Esophagus squamous epithelium (tissue), 5 donors: Measurements from ENCODE around the gene ATP6V1D. TPM values are rescaled to one million over a fixed set of nuclear protein-coding genes. Genes with fewer than 3 reads are reported as not detected.

Experiments
- DNase-seq: peaks from one replicate; lab custom pipeline; 2025; lab: John Stamatoyannopoulos, UW
- H3K27ac ChIP-seq, 4 donors: fragments of 200-600 bp; sonication (generic); one replicate each; pipeline ENCODE4 v1.5.1; 2016 to 2019; ENCODE audit warnings: mild to moderate bottlenecking in 1 of 4
- H3K27me3 ChIP-seq, 4 donors: fragments of 200-600 bp; sonication (generic); 1 replicate in 3 of 4; 2 replicates in 1 of 4; pipeline versions ENCODE4 v1.5.1 to v1.6.0; 2017 to 2021; ENCODE audit warnings: antibody characterized with exemption in 1 of 4
- H3K36me3 ChIP-seq, 3 donors: fragments of 200-600 bp; sonication (generic); one replicate each; pipeline ENCODE4 v1.5.1; 2016 to 2019
- H3K4me1 ChIP-seq, 3 donors: fragments of 200-600 bp; sonication (generic); one replicate each; pipeline ENCODE4 v1.5.1; 2017 to 2019
- H3K4me3 ChIP-seq, 4 donors: fragments of 200-600 bp; sonication (generic); 1 replicate in 3 of 4; 2 replicates in 1 of 4; pipeline ENCODE4 v1.5.1; 2016 to 2019; ENCODE audit warnings: mild to moderate bottlenecking in 2 of 4, moderate library complexity in 1 of 4
- H3K9me3 ChIP-seq, 3 donors: fragments of 200-600 bp; sonication (generic); one replicate each; pipeline ENCODE4 v1.5.1; 2016 to 2019
- CTCF ChIP-seq, 6 experiments: fragments of 450-650 bp in 4 of 6; fragments of 200-600 bp in 2 of 6; sonication (generic) in 2 of 6; IDR thresholded peaks; one replicate each; pipeline ENCODE4 v1.5.1; 2016 to 2019; ENCODE audit warnings: antibody characterized with exemption in 6 of 6, mild to moderate bottlenecking in 4 of 6, moderate library complexity in 4 of 6
- POLR2A ChIP-seq, 4 donors: fragments of 450-650 bp; IDR thresholded peaks; one replicate each; pipeline ENCODE4 v1.6.1; 2017; ENCODE audit warnings: antibody characterized with exemption in 4 of 4, mild to moderate bottlenecking in 4 of 4, moderate library complexity in 3 of 4
- WGBS, 2 donors: methylation state at CpG; one replicate each; pipeline ENCODE4 v1.1.5; 2018; 5-methylcytosine and 5-hydroxymethylcytosine counted together
- intact Hi-C: fragments of 100-400 bp; cut with DNase I; formaldehyde crosslinking; loops from one replicate; pipeline ENCODE4 v1.15.0; 2022
- total RNA-seq, 4 donors: library from RNA; depleted of rRNA; stranded (reverse); fragments of >200 nt; gene quantifications; one replicate each; pipeline ENCODE4 v1.1.0, GENCODE V29; 2016
- donor health status: DM: yes; HTN: yes; CAD: no.

Gene ATP6V1D
- total RNA-seq, 4 donors from 2014 or later = 110 to 142 (median 129) TPM

GRCh38 chr14:67392123-67392522 lies 32.5 kb upstream of the ATP6V1D start:
- TF ChIP-seq CTCF (IDR thresholded peaks at IDR 0.05) (no peak), POLR2A (IDR thresholded peaks at IDR 0.05) (no peak)
- WGBS, 2 donors = 68 to 83% methylated on average over 3 of the region's 3 CpGs

GRCh38 chr14:67391268-67391667 lies 31.7 kb upstream of the ATP6V1D start:
- DNase-seq = no peak
- 52 to 58% methylated on average over 3 to 6 of the region's 6 CpGs for WGBS, 2 donors
- H3K4me1 ChIP-seq = peaks cover 0 to 1% (median 0%) of the 10 kb centered on the region in 3 donors
- peaks cover 0 to 60% (median 8%) of the 10 kb centered on the region in 3 donors for H3K36me3 ChIP-seq
- H3K27ac ChIP-seq = no peak overlapping the region
- no peak for TF ChIP-seq CTCF (IDR thresholded peaks at IDR 0.05)
- no peak for TF ChIP-seq POLR2A (IDR thresholded peaks at IDR 0.05)
- no peaks in the 10 kb centered on the region for H3K27me3 ChIP-seq
- intact Hi-C loops = no loop called here
- H3K9me3 ChIP-seq = no peaks in the 10 kb centered on the region
- H3K4me3 ChIP-seq = no peak overlapping the region

More at GRCh38 chr14:67392123-67392522, 32.5 kb upstream of the ATP6V1D start:
- H3K27ac ChIP-seq = no peak overlapping the region
- H3K4me1 ChIP-seq = no peaks in the 10 kb centered on the region
- no peaks in the 10 kb centered on the region for H3K9me3 ChIP-seq
- H3K4me3 ChIP-seq = no peak overlapping the region
- peaks cover 0 to 56% (median 0%) of the 10 kb centered on the region in 3 donors for H3K36me3 ChIP-seq
- H3K27me3 ChIP-seq = no peaks in the 10 kb centered on the region
- intact Hi-C loops = no loop called here
- DNase-seq = no peak

- WGBS, 2 donors = 50 to 100% methylated on average over 1 of the region's 1 CpG
- no peak for TF ChIP-seq POLR2A (IDR thresholded peaks at IDR 0.05)
- no peak for TF ChIP-seq CTCF (IDR thresholded peaks at IDR 0.05)
- no peak for DNase-seq
- Histone ChIP-seq H3K4me3 (no peak overlapping the region), H3K4me1 (peaks cover 0 to 14% (median 0%) of the 10 kb centered on the region in 3 donors), H3K27ac (no peak overlapping the region), H3K27me3 (no peaks in the 10 kb centered on the region), H3K9me3 (no peaks in the 10 kb centered on the region), H3K36me3 (peaks cover 0 to 69% (median 10%) of the 10 kb centered on the region in 3 donors)
- intact Hi-C loops = no loop called here
These were observed 30.4 kb upstream of the ATP6V1D start for GRCh38 chr14:67389811-67390534.

GRCh38 chr14:67389275-67389674 lies 29.7 kb upstream of the ATP6V1D start:
- H3K27ac ChIP-seq = no peak overlapping the region
- TF ChIP-seq POLR2A (IDR thresholded peaks at IDR 0.05) (no peak), CTCF (IDR thresholded peaks at IDR 0.05) (no peak)
- 82 to 87% methylated on average over 3 of the region's 3 CpGs for WGBS, 2 donors
- peaks cover 0 to 69% (median 10%) of the 10 kb centered on the region in 3 donors for H3K36me3 ChIP-seq
- no peak overlapping the region for H3K4me3 ChIP-seq
- H3K4me1 ChIP-seq = peaks cover 0 to 19% (median 0%) of the 10 kb centered on the region in 3 donors
- intact Hi-C loops = no loop called here
- no peak for DNase-seq
- H3K9me3 ChIP-seq = no peaks in the 10 kb centered on the region
- no peaks in the 10 kb centered on the region for H3K27me3 ChIP-seq

- TF ChIP-seq POLR2A (IDR thresholded peaks at IDR 0.05) (no peak), CTCF (IDR thresholded peaks at IDR 0.05) (no peak)
- Histone ChIP-seq H3K36me3 (peaks cover 10 to 70% (median 15%) of the 10 kb centered on the region in 3 donors), H3K27me3 (no peaks in the 10 kb centered on the region), H3K4me3 (no peak overlapping the region), H3K27ac (no peak overlapping the region), H3K9me3 (no peaks in the 10 kb centered on the region), H3K4me1 (peaks cover 0 to 19% (median 0%) of the 10 kb centered on the region in 3 donors)
- 43 to 69% methylated on average over 2 of the region's 2 CpGs for WGBS, 2 donors
- intact Hi-C loops = no loop called here
- DNase-seq = no peak
These were observed 27.6 kb upstream of the ATP6V1D start for GRCh38 chr14:67387195-67387594.
